CD14-positive monocyte (primary cell): Measurements from ENCODE around the gene PLCB2. TPM values are rescaled to one million over a fixed set of nuclear protein-coding genes. Genes with fewer than 3 reads are reported as not detected.

Source experiments
- DNase-seq, 3 donors: peaks; one replicate each; pipeline ENCODE4 v3.0.0-alpha.2; 2011 to 2022
- H2AFZ ChIP-seq: 2 replicates; pipeline ENCODE4 v1.6.0; 2012; ENCODE audit warnings: mild to moderate bottlenecking, low read depth, low read length, inconsistent platforms; ENCODE audit not compliant: insufficient read depth, poor library complexity, severe bottlenecking
- H3K27ac ChIP-seq, 2 donors: 1 replicate in 1 of 2; 2 replicates in 1 of 2; pipeline ENCODE4 v1.5.1; 2012 to 2013; ENCODE audit warnings: low read length in 2 of 2, control low read depth in 1 of 2, inconsistent platforms in 1 of 2, low read depth in 1 of 2, mild to moderate bottlenecking in 1 of 2
- H3K27me3 ChIP-seq, 2 donors: one replicate each; pipeline versions ENCODE4 v1.6.0 to v1.6.1; 2011 to 2013; ENCODE audit warnings: low read length in 2 of 2; ENCODE audit not compliant: control insufficient read depth in 2 of 2, insufficient read depth in 2 of 2
- H3K36me3 ChIP-seq, 2 donors: replicated peaks in 1 of 2; 1 replicate in 1 of 2; 2 replicates in 1 of 2; pipeline versions ENCODE4 v1.5.1 to v1.6.1; 2012 to 2013; ENCODE audit warnings: low read length in 2 of 2, control low read depth in 1 of 2, inconsistent platforms in 1 of 2, mild to moderate bottlenecking in 1 of 2; ENCODE audit not compliant: insufficient read depth in 2 of 2, control insufficient read depth in 1 of 2
- H3K4me1 ChIP-seq, 2 donors: 1 replicate in 1 of 2; 2 replicates in 1 of 2; pipeline versions ENCODE4 v1.5.1 to v1.6.1; 2012 to 2013; ENCODE audit warnings: low read length in 2 of 2, control low read depth in 1 of 2, inconsistent platforms in 1 of 2, mild to moderate bottlenecking in 1 of 2, moderate library complexity in 1 of 2; ENCODE audit not compliant: insufficient read depth in 2 of 2, control insufficient read depth in 1 of 2
- H3K4me2 ChIP-seq: replicated peaks from 2 replicates; pipeline ENCODE3; 2012; ENCODE audit warnings: low read length, moderate library complexity, mild to moderate bottlenecking; ENCODE audit not compliant: poor library complexity, severe bottlenecking; ENCODE audit errors: extremely low read depth
- H3K4me3 ChIP-seq, 3 experiments: fragments of 200-600 bp in 1 of 3; sonication (generic) in 1 of 3; replicated peaks in 1 of 3; 1 replicate in 2 of 3; 2 replicates in 1 of 3; pipeline ENCODE4 v1.5.1; 2011 to 2013; ENCODE audit warnings: low read length in 3 of 3, mild to moderate bottlenecking in 3 of 3, control low read depth in 2 of 3, low read depth in 2 of 3, inconsistent platforms in 1 of 3, moderate library complexity in 1 of 3
- H3K79me2 ChIP-seq: 2 replicates; pipeline ENCODE4 v1.6.0; 2012; ENCODE audit warnings: mild to moderate bottlenecking, control low read depth, inconsistent platforms, low read length, moderate library complexity; ENCODE audit not compliant: insufficient read depth
- H3K9ac ChIP-seq: 2 replicates; pipeline ENCODE4 v1.6.0; 2017; ENCODE audit warnings: low read length, mild to moderate bottlenecking; ENCODE audit not compliant: insufficient read depth, poor library complexity, severe bottlenecking
- H3K9me3 ChIP-seq, 2 donors: replicated peaks in 1 of 2; 1 replicate in 1 of 2; 2 replicates in 1 of 2; pipeline versions ENCODE4 v1.5.1 to v1.6.1; 2012 to 2013; ENCODE audit warnings: low read length in 2 of 2, control low read depth in 1 of 2; ENCODE audit not compliant: control insufficient read depth in 1 of 2, insufficient read depth in 1 of 2
- H4K20me1 ChIP-seq: 2 replicates; pipeline ENCODE4 v1.6.0; 2012; ENCODE audit warnings: mild to moderate bottlenecking, low read length, control low read depth, moderate library complexity; ENCODE audit not compliant: insufficient read depth
- H3K27ac Mint-ChIP-seq, 7 donors: one replicate each; pipeline ENCODE4 v1.8.0; 2020; ENCODE audit warnings: mild to moderate bottlenecking in 7 of 7, mixed read lengths in 7 of 7, moderate library complexity in 6 of 7, inconsistent platforms in 2 of 7
- H3K27me3 Mint-ChIP-seq, 3 donors: one replicate each; pipeline ENCODE4 v1.8.0; 2021 to 2022; ENCODE audit warnings: low read depth in 3 of 3, mild to moderate bottlenecking in 3 of 3, mixed read lengths in 3 of 3, moderate library complexity in 3 of 3, inconsistent platforms in 1 of 3
- H3K36me3 Mint-ChIP-seq, 2 donors: one replicate each; pipeline ENCODE4 v1.8.0; 2020; ENCODE audit warnings: mixed read lengths in 2 of 2, inconsistent platforms in 1 of 2, mild to moderate bottlenecking in 1 of 2
- H3K4me1 Mint-ChIP-seq: one replicate; pipeline ENCODE4 v1.8.0; 2020; ENCODE audit warnings: mild to moderate bottlenecking, mixed read lengths
- H3K4me3 Mint-ChIP-seq, 2 donors: one replicate each; pipeline ENCODE4 v1.8.0; 2020; ENCODE audit warnings: mild to moderate bottlenecking in 2 of 2, mixed read lengths in 2 of 2, moderate library complexity in 1 of 2
- H3K9me3 Mint-ChIP-seq, 7 donors: one replicate each; pipeline ENCODE4 v1.8.0; 2020 to 2022; ENCODE audit warnings: mixed read lengths in 7 of 7, mild to moderate bottlenecking in 6 of 7, moderate library complexity in 6 of 7, inconsistent platforms in 2 of 7
- WGBS: methylation state at CpG from one replicate; pipeline ENCODE4 v1.1.5; 2013; ENCODE audit warnings: missing lambda C conversion rate; ENCODE audit not compliant: insufficient coverage; 5-methylcytosine and 5-hydroxymethylcytosine counted together
- intact Hi-C, 2 donors: fragments of 100-400 bp; cut with micrococcal nuclease; formaldehyde crosslinking; loops; one replicate each; pipeline versions ENCODE4 v1.15.0 to v1.15.1; 2023
- polyA plus RNA-seq, 3 donors: library from polyadenylated mRNA; depleted of rRNA in 1 of 3; unstranded in 2 of 3; stranded (reverse) in 1 of 3; fragments of 300-500 nt in 2 of 3; fragments of >200 nt in 1 of 3; fragmentation: Illumina TruSeq in 2 of 3; gene quantifications; 1 replicate in 2 of 3; 2 replicates in 1 of 3; pipeline ENCODE4 v1.2.3, GENCODE V29; 2012 to 2021
- TF ChIP-seq, protein P1 (sequence below): fragments of 200-600 bp; IDR thresholded peaks from one replicate; pipeline ENCODE4 v1.8.0; 2022; ENCODE audit warnings: antibody characterized with exemption, mild to moderate bottlenecking

The PLCB2 gene
- polyA plus RNA-seq, 3 donors: 56.5 to 1,191 (median 74.5) TPM

DNA sequence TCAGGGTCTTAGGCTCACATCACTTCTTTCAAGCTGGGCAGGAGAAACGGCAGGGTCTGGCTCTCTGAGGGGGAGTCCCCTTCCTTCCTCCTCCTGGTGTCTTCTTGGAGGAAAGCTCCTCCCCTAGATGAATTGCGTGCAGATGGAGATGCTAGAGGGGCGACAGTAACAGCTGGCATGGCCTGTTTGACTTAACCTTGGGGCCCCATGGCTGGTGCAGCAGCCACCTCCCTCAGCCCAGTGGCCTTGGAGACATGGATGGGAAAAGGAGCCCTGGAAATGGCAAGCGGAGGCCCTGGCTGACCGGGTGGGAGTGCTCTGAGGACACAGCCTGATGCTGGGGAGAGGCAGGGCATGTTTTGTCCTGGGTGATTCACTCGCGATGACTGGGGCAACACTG, 48.7 kb downstream of the PLCB2 start:
- peaks cover 6 to 13% (median 13%) of the 10 kb centered on the region in 3 donors for H3K27me3 Mint-ChIP-seq
- Histone ChIP-seq H3K9me3 (no peaks in the 10 kb centered on the region), H3K27me3 (peaks cover 1 to 2% of the 10 kb centered on the region in 2 donors), H2AFZ (no peak overlapping the region), H4K20me1 (no peaks in the 10 kb centered on the region), H3K79me2 (no peaks in the 10 kb centered on the region), H3K27ac (no peak overlapping the region), H3K4me3 (no peak overlapping the region), H3K4me2 (no peak overlapping the region), H3K9ac (no peak overlapping the region), H3K36me3 (no peaks in the 10 kb centered on the region), H3K4me1 (no peaks in the 10 kb centered on the region)
- peaks cover 2% of the 10 kb centered on the region for H3K4me1 Mint-ChIP-seq
- no peaks in the 10 kb centered on the region for H3K9me3 Mint-ChIP-seq
- TF ChIP-seq, protein P1, sequence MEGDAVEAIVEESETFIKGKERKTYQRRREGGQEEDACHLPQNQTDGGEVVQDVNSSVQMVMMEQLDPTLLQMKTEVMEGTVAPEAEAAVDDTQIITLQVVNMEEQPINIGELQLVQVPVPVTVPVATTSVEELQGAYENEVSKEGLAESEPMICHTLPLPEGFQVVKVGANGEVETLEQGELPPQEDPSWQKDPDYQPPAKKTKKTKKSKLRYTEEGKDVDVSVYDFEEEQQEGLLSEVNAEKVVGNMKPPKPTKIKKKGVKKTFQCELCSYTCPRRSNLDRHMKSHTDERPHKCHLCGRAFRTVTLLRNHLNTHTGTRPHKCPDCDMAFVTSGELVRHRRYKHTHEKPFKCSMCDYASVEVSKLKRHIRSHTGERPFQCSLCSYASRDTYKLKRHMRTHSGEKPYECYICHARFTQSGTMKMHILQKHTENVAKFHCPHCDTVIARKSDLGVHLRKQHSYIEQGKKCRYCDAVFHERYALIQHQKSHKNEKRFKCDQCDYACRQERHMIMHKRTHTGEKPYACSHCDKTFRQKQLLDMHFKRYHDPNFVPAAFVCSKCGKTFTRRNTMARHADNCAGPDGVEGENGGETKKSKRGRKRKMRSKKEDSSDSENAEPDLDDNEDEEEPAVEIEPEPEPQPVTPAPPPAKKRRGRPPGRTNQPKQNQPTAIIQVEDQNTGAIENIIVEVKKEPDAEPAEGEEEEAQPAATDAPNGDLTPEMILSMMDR: no peak
- peaks cover 0 to 2% of the 10 kb centered on the region in 2 donors for H3K36me3 Mint-ChIP-seq
- H3K4me3 Mint-ChIP-seq: no peak overlapping the region
- WGBS: 57% methylated on average over 3 of the region's 7 CpGs
- DNase-seq: no peak
- H3K27ac Mint-ChIP-seq: no peak overlapping the region
- intact Hi-C loops: no loop called here

GRCh38 chr15:40258544-40258943, 49.2 kb downstream of the PLCB2 start:
- H3K27me3 Mint-ChIP-seq: peaks cover 10 to 18% (median 17%) of the 10 kb centered on the region in 3 donors
- H3K9me3 ChIP-seq: no peaks in the 10 kb centered on the region
- H3K4me3 Mint-ChIP-seq: no peak overlapping the region
- H3K36me3 ChIP-seq: no peaks in the 10 kb centered on the region
- no peaks in the 10 kb centered on the region for H3K4me1 ChIP-seq
- DNase-seq: no peak
- H3K4me1 Mint-ChIP-seq: peaks cover 2% of the 10 kb centered on the region
- H3K27ac ChIP-seq: no peak overlapping the region
- H3K9me3 Mint-ChIP-seq: no peaks in the 10 kb centered on the region
- H3K4me2 ChIP-seq: no peak overlapping the region
- intact Hi-C loops: no loop called here
- H3K4me3 ChIP-seq: no peak overlapping the region
- H3K79me2 ChIP-seq: no peaks in the 10 kb centered on the region
- peaks cover 4 to 7% of the 10 kb centered on the region in 2 donors for H3K27me3 ChIP-seq
- no peak overlapping the region for H3K9ac ChIP-seq
- 55% methylated on average over 7 of the region's 8 CpGs for WGBS
- TF ChIP-seq, protein P1: no peak
- H2AFZ ChIP-seq: peak overlapping the region; percentile 6
- no peaks in the 10 kb centered on the region for H4K20me1 ChIP-seq
- H3K36me3 Mint-ChIP-seq: peaks cover 0 to 6% of the 10 kb centered on the region in 2 donors
- no peak overlapping the region for H3K27ac Mint-ChIP-seq
